ENCODE results near the gene SLC15A5. TPM values are rescaled to one million over a fixed set of nuclear protein-coding genes. Genes with fewer than 3 reads are reported as not detected.

Gene SLC15A5
- polyA plus RNA-seq, 3 donors from 2014 or later: not detected

- Mint-ChIP-seq H3K4me3 (no peak overlapping the region), H3K27ac (no peak overlapping the region), H3K27me3 (ENCODE audit: low read depth in 3 of 3) (no peaks in the 10 kb centered on the region), H3K36me3 (no peaks in the 10 kb centered on the region), H3K4me1 (no peaks in the 10 kb centered on the region), H3K9me3 (peaks cover 4 to 41% (median 12%) of the 10 kb centered on the region in 6 donors)
- DNase-seq: no peak
These were observed 17.0 kb upstream of the SLC15A5 start for GRCh38 chr12:16294376-16294956.

- H3K27me3 Mint-ChIP-seq (ENCODE audit: low read depth in 3 of 3): peaks cover 0 to 2% (median 1%) of the 10 kb centered on the region in 3 donors
- no peak for DNase-seq
- no peaks in the 10 kb centered on the region for H3K4me1 Mint-ChIP-seq
- no peak overlapping the region for H3K4me3 Mint-ChIP-seq
- H3K27ac Mint-ChIP-seq: no peak overlapping the region
- no peaks in the 10 kb centered on the region for H3K36me3 Mint-ChIP-seq
- peaks cover 4 to 46% (median 14%) of the 10 kb centered on the region in 6 donors for H3K9me3 Mint-ChIP-seq
These were observed 13.5 kb upstream of the SLC15A5 start for GRCh38 chr12:16291032-16291431.

- H3K36me3 Mint-ChIP-seq: no peaks in the 10 kb centered on the region
- H3K4me1 Mint-ChIP-seq: no peaks in the 10 kb centered on the region
- H3K27ac Mint-ChIP-seq: no peak overlapping the region
These were observed 8.1 kb upstream of the SLC15A5 start for GRCh38 chr12:16285586-16285985.

GRCh38 chr12:16282978-16283377 is 5.5 kb upstream of the SLC15A5 start:
- H3K27ac Mint-ChIP-seq: no peak overlapping the region
- H3K4me1 Mint-ChIP-seq: no peaks in the 10 kb centered on the region
- H3K36me3 Mint-ChIP-seq: no peaks in the 10 kb centered on the region
- H3K4me3 Mint-ChIP-seq: no peak overlapping the region
- no peak for DNase-seq
- H3K9me3 Mint-ChIP-seq: peaks cover 3 to 35% (median 9%) of the 10 kb centered on the region in 6 donors
- H3K27me3 Mint-ChIP-seq (ENCODE audit: low read depth in 3 of 3): peaks cover 0 to 2% (median 1%) of the 10 kb centered on the region in 3 donors

More at GRCh38 chr12:16285586-16285985, 8.1 kb upstream of the SLC15A5 start:
- Mint-ChIP-seq H3K27me3 (ENCODE audit: low read depth in 3 of 3) (peaks cover 1 to 2% (median 2%) of the 10 kb centered on the region in 3 donors), H3K9me3 (peaks cover 1 to 40% (median 11%) of the 10 kb centered on the region in 6 donors), H3K4me3 (no peak overlapping the region)
- DNase-seq: no peak

GRCh38 chr12:16282081-16282480 is 4.6 kb upstream of the SLC15A5 start:
- Mint-ChIP-seq H3K27me3 (ENCODE audit: low read depth in 3 of 3) (peaks cover 0 to 2% (median 0%) of the 10 kb centered on the region in 3 donors), H3K9me3 (peaks cover 3 to 31% (median 8%) of the 10 kb centered on the region in 6 donors), H3K4me1 (no peaks in the 10 kb centered on the region), H3K27ac (no peak overlapping the region), H3K36me3 (no peaks in the 10 kb centered on the region), H3K4me3 (no peak overlapping the region)
- no peak for DNase-seq

GRCh38 chr12:16281157-16281556 is 3.7 kb upstream of the SLC15A5 start:
- Mint-ChIP-seq H3K4me1 (no peaks in the 10 kb centered on the region), H3K27me3 (ENCODE audit: low read depth in 3 of 3) (peaks cover 0 to 2% (median 0%) of the 10 kb centered on the region in 3 donors), H3K9me3 (peaks cover 3 to 31% (median 8%) of the 10 kb centered on the region in 6 donors), H3K36me3 (no peaks in the 10 kb centered on the region), H3K4me3 (no peak overlapping the region), H3K27ac (no peak overlapping the region)
- no peak for DNase-seq

- Mint-ChIP-seq H3K27ac (no peak overlapping the region), H3K27me3 (ENCODE audit: low read depth in 3 of 3) (peaks cover 0 to 2% (median 2%) of the 10 kb centered on the region in 3 donors), H3K9me3 (peaks cover 0 to 12% (median 5%) of the 10 kb centered on the region in 6 donors), H3K4me1 (no peaks in the 10 kb centered on the region), H3K4me3 (no peak overlapping the region), H3K36me3 (no peaks in the 10 kb centered on the region)
- no peak for DNase-seq
These were observed 5.3 kb downstream of the SLC15A5 start for GRCh38 chr12:16272222-16272621.

GRCh38 chr12:16271062-16271461 is 6.4 kb downstream of the SLC15A5 start:
- Mint-ChIP-seq H3K27me3 (ENCODE audit: low read depth in 3 of 3) (peaks cover 0 to 2% (median 2%) of the 10 kb centered on the region in 3 donors), H3K4me3 (no peak overlapping the region), H3K9me3 (peaks cover 0 to 12% (median 4%) of the 10 kb centered on the region in 6 donors), H3K4me1 (no peaks in the 10 kb centered on the region), H3K27ac (no peak overlapping the region), H3K36me3 (no peaks in the 10 kb centered on the region)
- DNase-seq: no peak

- Mint-ChIP-seq H3K36me3 (no peaks in the 10 kb centered on the region), H3K4me3 (no peak overlapping the region), H3K27me3 (ENCODE audit: low read depth in 3 of 3) (peaks cover 0 to 2% (median 2%) of the 10 kb centered on the region in 3 donors), H3K27ac (no peak overlapping the region), H3K4me1 (no peaks in the 10 kb centered on the region), H3K9me3 (peaks cover 0 to 9% (median 5%) of the 10 kb centered on the region in 6 donors)
- DNase-seq: no peak
These were observed 7.5 kb downstream of the SLC15A5 start for GRCh38 chr12:16269946-16270345.

GRCh38 chr12:16266085-16266484 is 11.4 kb downstream of the SLC15A5 start:
- Mint-ChIP-seq H3K36me3 (no peaks in the 10 kb centered on the region), H3K27ac (no peak overlapping the region), H3K27me3 (ENCODE audit: low read depth in 3 of 3) (peaks cover 0 to 2% (median 2%) of the 10 kb centered on the region in 3 donors), H3K4me3 (no peak overlapping the region), H3K9me3 (peaks cover 0 to 28% (median 6%) of the 10 kb centered on the region in 6 donors), H3K4me1 (no peaks in the 10 kb centered on the region)
- DNase-seq: no peak

- Mint-ChIP-seq H3K27me3 (ENCODE audit: low read depth in 3 of 3) (no peaks in the 10 kb centered on the region), H3K4me3 (no peak overlapping the region), H3K4me1 (no peaks in the 10 kb centered on the region), H3K9me3 (peaks cover 2 to 36% (median 6%) of the 10 kb centered on the region in 6 donors), H3K36me3 (no peaks in the 10 kb centered on the region), H3K27ac (no peak overlapping the region)
- DNase-seq: no peak
These were observed 15.5 kb downstream of the SLC15A5 start for GRCh38 chr12:16261944-16262475.

- no peak for DNase-seq
- Mint-ChIP-seq H3K4me1 (no peaks in the 10 kb centered on the region), H3K9me3 (peaks cover 2 to 36% (median 6%) of the 10 kb centered on the region in 6 donors), H3K27ac (no peak overlapping the region), H3K4me3 (no peak overlapping the region), H3K27me3 (ENCODE audit: low read depth in 3 of 3) (no peaks in the 10 kb centered on the region), H3K36me3 (no peaks in the 10 kb centered on the region)
These were observed 17.3 kb downstream of the SLC15A5 start for GRCh38 chr12:16260206-16260605.

- no peaks in the 10 kb centered on the region for H3K4me1 Mint-ChIP-seq
- peaks cover under 1 to 28% (median 4%) of the 10 kb centered on the region in 6 donors for H3K9me3 Mint-ChIP-seq
- no peak for DNase-seq
- H3K36me3 Mint-ChIP-seq: no peaks in the 10 kb centered on the region
- no peak overlapping the region for H3K4me3 Mint-ChIP-seq
- H3K27me3 Mint-ChIP-seq (ENCODE audit: low read depth in 3 of 3): no peaks in the 10 kb centered on the region
- no peak overlapping the region for H3K27ac Mint-ChIP-seq
These were observed 18.5 kb downstream of the SLC15A5 start for GRCh38 chr12:16258963-16259362.

- DNase-seq: no peak
- peaks cover 0 to 2% (median 0%) of the 10 kb centered on the region in 3 donors for H3K27me3 Mint-ChIP-seq (ENCODE audit: low read depth in 3 of 3)
- H3K4me3 Mint-ChIP-seq: no peak overlapping the region
- no peak overlapping the region for H3K27ac Mint-ChIP-seq
- H3K36me3 Mint-ChIP-seq: no peaks in the 10 kb centered on the region
- H3K4me1 Mint-ChIP-seq: no peaks in the 10 kb centered on the region
- H3K9me3 Mint-ChIP-seq: peaks cover 7 to 30% (median 8%) of the 10 kb centered on the region in 6 donors
These were observed 31.2 kb downstream of the SLC15A5 start for GRCh38 chr12:16246264-16246663.

All from immature natural killer cell (primary cell).